ENCODE results near the gene PTPRG. TPM values are rescaled to one million over a fixed set of nuclear protein-coding genes. Genes with fewer than 3 reads are reported as not detected.

PTPRG gene
- total and polyA plus RNA-seq, 11 donors, result 8.0 to 48.5 (median 35.4) TPM

GRCh38 chr3:61789861-61790260 lies 228.5 kb downstream of the PTPRG start:
- no peak for TF ChIP-seq CTCF (IDR thresholded peaks at IDR 0.05)
- no peak for TF ChIP-seq POLR2A (IDR thresholded peaks at IDR 0.05)
- H3K27ac ChIP-seq, result no peak overlapping the region
- H3K36me3 ChIP-seq, result no peaks in the 10 kb centered on the region
- ATAC-seq, result peak in 2 of 4 donors; percentile 22 to 41
- H3K9me3 ChIP-seq, result peaks cover 0 to 14% (median 0%) of the 10 kb centered on the region in 12 donors
- no peak for DNase-seq
- intact Hi-C loops (cut with DNase I), result no loop called here
- no peak overlapping the region for H3K4me3 ChIP-seq
- 50 to 73% (median 64%) methylated on average over 3 of the region's 3 CpGs for WGBS, 4 donors
- H3K27me3 ChIP-seq, result no peaks in the 10 kb centered on the region
- peaks cover 5 to 28% (median 16%) of the 10 kb centered on the region in 12 donors for H3K4me1 ChIP-seq

- ATAC-seq (no peak), DNase-seq (no peak)
- H3K27ac ChIP-seq, result no peak overlapping the region
- TF ChIP-seq POLR2A (IDR thresholded peaks at IDR 0.05) (no peak), CTCF (IDR thresholded peaks at IDR 0.05) (no peak)
- H3K4me3 ChIP-seq, result no peak overlapping the region
- peaks cover 0 to 14% (median 0%) of the 10 kb centered on the region in 12 donors for H3K9me3 ChIP-seq
- H3K27me3 ChIP-seq, result no peaks in the 10 kb centered on the region
- H3K4me1 ChIP-seq, result peaks cover 5 to 28% (median 16%) of the 10 kb centered on the region in 12 donors
- no peaks in the 10 kb centered on the region for H3K36me3 ChIP-seq
- intact Hi-C loops (cut with DNase I), result no loop called here
Measured at GRCh38 chr3:61790411-61790810, 229.0 kb downstream of the PTPRG start.

- ATAC-seq, result no peak
- H3K36me3 ChIP-seq, result no peaks in the 10 kb centered on the region
- H3K4me1 ChIP-seq, result peaks cover 5 to 36% (median 19%) of the 10 kb centered on the region in 12 donors
- no peak for DNase-seq
- H3K27ac ChIP-seq, result no peak overlapping the region
- no peak overlapping the region for H3K4me3 ChIP-seq
- no peak for TF ChIP-seq CTCF (IDR thresholded peaks at IDR 0.05)
- no peak for TF ChIP-seq POLR2A (IDR thresholded peaks at IDR 0.05)
- WGBS, 4 donors, result 81 to 86% (median 83%) methylated on average over 2 of the region's 2 CpGs
- H3K27me3 ChIP-seq, result no peaks in the 10 kb centered on the region
- intact Hi-C loops (cut with DNase I), result no loop called here
- H3K9me3 ChIP-seq, result no peaks in the 10 kb centered on the region
Measured at GRCh38 chr3:61793056-61793455, 231.7 kb downstream of the PTPRG start.

GRCh38 chr3:61793521-61793920 lies 232.2 kb downstream of the PTPRG start:
- DNase-seq, result no peak
- H3K4me1 ChIP-seq, result peaks cover 5 to 36% (median 23%) of the 10 kb centered on the region in 12 donors
- no peaks in the 10 kb centered on the region for H3K36me3 ChIP-seq
- no peak overlapping the region for H3K4me3 ChIP-seq
- intact Hi-C loops (cut with DNase I), result no loop called here
- TF ChIP-seq CTCF (IDR thresholded peaks at IDR 0.05) (no peak), POLR2A (IDR thresholded peaks at IDR 0.05) (no peak)
- ATAC-seq, result no peak
- H3K9me3 ChIP-seq, result no peaks in the 10 kb centered on the region
- no peaks in the 10 kb centered on the region for H3K27me3 ChIP-seq
- H3K27ac ChIP-seq, result no peak overlapping the region
